WTC11 (cell line): ENCODE measurements around the gene MCF2L2. TPM values are rescaled to one million over a fixed set of nuclear protein-coding genes. Genes with fewer than 3 reads are reported as not detected.

ENCODE experiments used
- ATAC-seq: fragments of 200-7000 bp; cut with Tn5 transposase; 2 replicates; pipeline ENCODE4 v1.10.0; 2021; ENCODE audit warnings: mild to moderate bottlenecking, moderate library complexity
- CTCF ChIA-PET: fragments of 300-600 bp; sonication (Branson Sonifier 250); formaldehyde crosslinking; loops from one replicate; lab custom pipeline; 2021; ENCODE audit warnings: antibody characterized with exemption; lab: Charles Lee
- POLR2A ChIA-PET: fragments of 350-600 bp; sonication (Branson Sonifier 250); formaldehyde crosslinking; loops from one replicate; lab custom pipeline; 2021; ENCODE audit warnings: antibody characterized with exemption; lab: Charles Lee
- DNase-seq: peaks from one replicate; pipeline ENCODE4 v3.0.0; 2021; ENCODE audit warnings: low spot score
- H3K27ac Mint-ChIP-seq: 2 replicates; pipeline ENCODE4 v1.8.0; 2021; ENCODE audit warnings: mixed read lengths
- H3K27me3 Mint-ChIP-seq: 2 replicates; pipeline ENCODE4 v1.8.0; 2021; ENCODE audit warnings: low read depth, mild to moderate bottlenecking, moderate library complexity, mixed read lengths
- H3K36me3 Mint-ChIP-seq: 2 replicates; pipeline ENCODE4 v1.8.0; 2021; ENCODE audit warnings: mixed read lengths
- H3K4me1 Mint-ChIP-seq: 2 replicates; pipeline ENCODE4 v1.8.0; 2022; ENCODE audit warnings: mixed read lengths
- H3K4me3 Mint-ChIP-seq: 2 replicates; pipeline ENCODE4 v1.8.0; 2021; ENCODE audit warnings: mild to moderate bottlenecking, moderate library complexity, mixed read lengths
- H3K9me3 Mint-ChIP-seq: 2 replicates; pipeline ENCODE4 v1.8.0; 2021; ENCODE audit warnings: mixed read lengths
- AR ChIP-seq: fragments of 250-450 bp; sonication (Bioruptor Pico); IDR thresholded peaks from 2 replicates; pipeline ENCODE4 v1.9.0; 2021; ENCODE audit warnings: mild to moderate bottlenecking
- ARID4B ChIP-seq: sonication (generic); formaldehyde crosslinking; IDR thresholded peaks from 2 replicates; pipeline ENCODE4 v1.8.0; 2023; ENCODE audit warnings: missing genetic modification reagents, mild to moderate bottlenecking, borderline replicate concordance
- CBFB ChIP-seq: sonication (generic); formaldehyde crosslinking; IDR thresholded peaks from 2 replicates; pipeline ENCODE4 v1.8.1; 2022; ENCODE audit warnings: mild to moderate bottlenecking, low read depth, missing genetic modification reagents
- ESRRA ChIP-seq: sonication (generic); formaldehyde crosslinking; IDR thresholded peaks from 2 replicates; pipeline ENCODE4 v1.8.1; 2022; ENCODE audit warnings: mild to moderate bottlenecking, missing genetic modification reagents, borderline replicate concordance
- FOXP4 ChIP-seq: sonication (generic); formaldehyde crosslinking; IDR thresholded peaks from 2 replicates; pipeline ENCODE4 v1.8.0; 2022; ENCODE audit warnings: mild to moderate bottlenecking, missing genetic modification reagents
- MYBL2 ChIP-seq: sonication (generic); formaldehyde crosslinking; IDR thresholded peaks from 2 replicates; pipeline ENCODE4 v1.8.1; 2023; ENCODE audit warnings: mild to moderate bottlenecking, moderate library complexity, missing genetic modification reagents
- NFE2L1 ChIP-seq: sonication (generic); formaldehyde crosslinking; IDR thresholded peaks from 2 replicates; pipeline ENCODE4 v1.8.1; 2023; ENCODE audit warnings: missing genetic modification reagents
- PRDM15 ChIP-seq: sonication (generic); formaldehyde crosslinking; IDR thresholded peaks from 2 replicates; pipeline ENCODE4 v1.8.0; 2022; ENCODE audit warnings: missing genetic modification reagents
- TEAD1 ChIP-seq: sonication (generic); formaldehyde crosslinking; IDR thresholded peaks from 2 replicates; pipeline ENCODE4 v1.8.0; 2022; ENCODE audit warnings: mild to moderate bottlenecking, missing genetic modification reagents
- ZNF121 ChIP-seq: sonication (generic); formaldehyde crosslinking; IDR thresholded peaks from 2 replicates; pipeline ENCODE4 v1.8.0; 2023; ENCODE audit warnings: missing genetic modification reagents
- ZNF263 ChIP-seq: sonication (generic); formaldehyde crosslinking; IDR thresholded peaks from 2 replicates; pipeline ENCODE4 v1.8.1; 2022; ENCODE audit warnings: low read depth, mild to moderate bottlenecking, moderate library complexity, missing genetic modification reagents
- ZNF281 ChIP-seq: sonication (generic); formaldehyde crosslinking; IDR thresholded peaks from 2 replicates; pipeline ENCODE4 v1.8.0; 2023; ENCODE audit warnings: mild to moderate bottlenecking, missing genetic modification reagents
- total RNA-seq: library from RNA; stranded (reverse); gene quantifications from 3 replicates; pipeline ENCODE4 v1.2.3, GENCODE V29; 2021

The MCF2L2 gene
- total RNA-seq, 1 experiment from 2014 or later = 7.5 TPM

GRCh38 chr3:183439515-183439914 lies 11.1 kb upstream of the MCF2L2 start (continued):
- TF ChIP-seq AR (CRISPR knock-in tag) = no peak

GRCh38 chr3:183438735-183439134 lies 10.3 kb upstream of the MCF2L2 start:
- Mint-ChIP-seq H3K4me1 (peaks cover 39% of the 10 kb centered on the region), H3K36me3 (peaks cover 12% of the 10 kb centered on the region), H3K4me3 (no peak overlapping the region), H3K9me3 (peaks cover 19% of the 10 kb centered on the region), H3K27me3 (peaks cover 26% of the 10 kb centered on the region), H3K27ac (no peak overlapping the region)
- TF ChIP-seq ZNF263 (CRISPR knock-in tag) = no peak
- no peak for TF ChIP-seq ESRRA (CRISPR knock-in tag)
- TF ChIP-seq ZNF281 (CRISPR knock-in tag) = no peak
- TF ChIP-seq TEAD1 = no peak
- TF ChIP-seq CBFB (CRISPR knock-in tag) = no peak
- no peak for TF ChIP-seq MYBL2 (CRISPR knock-in tag)
- no peak for TF ChIP-seq PRDM15 (CRISPR knock-in tag)
- no peak for TF ChIP-seq NFE2L1 (CRISPR knock-in tag)
- TF ChIP-seq FOXP4 (CRISPR knock-in tag) = no peak
- TF ChIP-seq ARID4B (CRISPR knock-in tag) = no peak
- no peak for TF ChIP-seq ZNF121 (CRISPR knock-in tag)
- no peak for ATAC-seq
- ChIA-PET POLR2A (interaction anchor here (0.5 kb wide), 1 partner anchor 467 kb away, joined by 6 read pairs; no protein-coding TSS in a partner anchor), CTCF (no interaction called here)
- no peak for DNase-seq
